DOHH2 (cell line): ENCODE measurements around the gene CSGALNACT2.
"Not testable (repeated sequence)": the region's sequence is repeated elsewhere in the genome, so short reads cannot be mapped to it uniquely, and the experiment has no call there.

ENCODE experiments used
- H3F3A ChIP-seq: fragments of 200-600 bp; sonication (generic), shearing (Covaris generic); 2 replicates; pipeline ENCODE4 v1.6.0; 2016; ENCODE audit warnings: antibody characterized with exemption, mild to moderate bottlenecking; ENCODE audit not compliant: control insufficient read depth, insufficient read depth
- H3K27ac ChIP-seq: fragments of 200-600 bp; sonication (generic); 2 replicates; pipeline ENCODE4 v1.5.1; 2014; ENCODE audit warnings: low read depth, mild to moderate bottlenecking, low read length, moderate library complexity
- H3K27me3 ChIP-seq: fragments of 200-600 bp; sonication (generic); 2 replicates; pipeline ENCODE4 v1.6.1; 2014; ENCODE audit warnings: mild to moderate bottlenecking, low read length, mixed read lengths; ENCODE audit not compliant: control insufficient read depth
- H3K36me3 ChIP-seq: fragments of 200-600 bp; sonication (generic); 2 replicates; pipeline ENCODE4 v1.6.1; 2014; ENCODE audit warnings: mild to moderate bottlenecking, low read length, moderate library complexity, mixed read lengths; ENCODE audit not compliant: control insufficient read depth
- H3K4me1 ChIP-seq: fragments of 200-600 bp; sonication (generic); 2 replicates; pipeline ENCODE4 v1.6.1; 2014; ENCODE audit warnings: mild to moderate bottlenecking, low read length, mixed read lengths; ENCODE audit not compliant: control insufficient read depth
- H3K4me2 ChIP-seq: fragments of 200-600 bp; sonication (generic); 2 replicates; pipeline ENCODE4 v1.6.0; 2014; ENCODE audit warnings: mild to moderate bottlenecking, low read length, moderate library complexity
- H3K4me3 ChIP-seq: fragments of 200-600 bp; sonication (generic); 2 replicates; pipeline ENCODE4 v1.5.1; 2014; ENCODE audit warnings: mild to moderate bottlenecking, low read length, mixed read lengths
- H3K79me2 ChIP-seq: fragments of 200-600 bp; sonication (generic); 2 replicates; pipeline ENCODE4 v1.6.1; 2014; ENCODE audit warnings: mild to moderate bottlenecking, low read length, mixed read lengths; ENCODE audit not compliant: control insufficient read depth
- H3K9me2 ChIP-seq: fragments of 200-600 bp; sonication (generic); replicated peaks from 2 replicates; pipeline ENCODE4 v1.6.1; 2014; ENCODE audit warnings: mild to moderate bottlenecking, low read length, mixed read lengths; ENCODE audit not compliant: control insufficient read depth
- H3K9me3 ChIP-seq: fragments of 200-600 bp; sonication (generic); 2 replicates; pipeline ENCODE4 v1.6.1; 2014; ENCODE audit warnings: antibody characterized with exemption, low read length, mixed read lengths; ENCODE audit not compliant: control insufficient read depth, insufficient read depth
- H4K20me1 ChIP-seq: fragments of 200-600 bp; sonication (generic); 2 replicates; pipeline ENCODE4 v1.6.0; 2014; ENCODE audit warnings: low read depth, mild to moderate bottlenecking, antibody characterized with exemption, low read length, moderate library complexity; ENCODE audit not compliant: control insufficient read depth, insufficient read depth
- CTCF ChIP-seq: fragments of 200-600 bp; sonication (generic); IDR thresholded peaks from one replicate; pipeline ENCODE4 v1.5.1; 2014; ENCODE audit warnings: antibody characterized with exemption, mild to moderate bottlenecking, low read depth, low read length; ENCODE audit not compliant: poor library complexity, severe bottlenecking
- EZH2phosphoT487 ChIP-seq: fragments of 200-600 bp; sonication (generic); IDR thresholded peaks from 2 replicates; pipeline ENCODE4 v1.6.1; 2017; ENCODE audit warnings: borderline replicate concordance, mild to moderate bottlenecking, antibody characterized with exemption, low read length, moderate library complexity, mixed read lengths

Gene CSGALNACT2

GRCh38 chr10:43138757-43139241, 554 bp downstream of the CSGALNACT2 start:
- Histone ChIP-seq H3K9me2 (no peaks in the 10 kb centered on the region), H3K79me2 (peaks cover 60% of the 10 kb centered on the region), H3K27ac (peak overlapping the region; percentile 38), H3K9me3 (no peaks in the 10 kb centered on the region), H3K27me3 (no peaks in the 10 kb centered on the region), H3K4me1 (peaks cover 63% of the 10 kb centered on the region), H3K4me2 (peak overlapping the region; percentile 69), H3K36me3 (peaks cover 3% of the 10 kb centered on the region; the same call in 1 of the 2 replicates), H3F3A (0 out of 2 replicates have a peak, but pooled peaks cover 2% of the 10 kb centered on the region), H4K20me1 (0 out of 2 replicates have a peak, but pooled peaks cover 5% of the 10 kb centered on the region), H3K4me3 (peak overlapping the region; percentile 94)
- TF ChIP-seq EZH2phosphoT487: no peak
- TF ChIP-seq CTCF: no peak

GRCh38 chr10:43141421-43141820, 3.2 kb downstream of the CSGALNACT2 start:
- Histone ChIP-seq H3K36me3 (peaks cover 3% of the 10 kb centered on the region; the same call in 1 of the 2 replicates), H3K4me3 (no peak overlapping the region), H3K9me3 (no peaks in the 10 kb centered on the region), H3K27ac (no peak overlapping the region), H3K79me2 (peaks cover 84% of the 10 kb centered on the region), H3K4me1 (peaks cover 60% of the 10 kb centered on the region), H3K27me3 (no peaks in the 10 kb centered on the region), H3F3A (0 out of 2 replicates have a peak, but pooled peaks cover 2% of the 10 kb centered on the region), H3K4me2 (no peak overlapping the region), H4K20me1 (0 out of 2 replicates have a peak, but pooled peaks cover 5% of the 10 kb centered on the region), H3K9me2 (no peaks in the 10 kb centered on the region)
- TF ChIP-seq EZH2phosphoT487 (no peak), CTCF (no peak)

DNA sequence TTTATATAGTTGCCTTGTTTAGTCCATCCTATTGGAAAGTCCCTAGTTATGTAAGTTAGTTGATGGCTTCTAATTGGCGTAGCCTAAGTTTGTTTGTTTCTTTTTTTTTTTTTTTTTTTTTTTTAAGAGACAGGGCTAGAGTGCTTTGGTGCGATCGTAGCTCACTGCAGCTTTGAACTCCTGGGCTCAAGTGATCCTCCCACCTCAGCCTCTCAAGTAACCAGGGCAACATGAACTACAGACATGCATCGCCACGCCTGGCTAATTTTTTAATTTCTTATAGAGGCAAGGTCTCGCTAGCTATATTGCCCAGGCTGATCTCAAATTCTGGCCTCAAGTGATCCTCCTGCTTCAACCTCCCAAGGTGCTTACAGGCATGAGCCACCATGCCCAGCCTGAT, 7.1 kb downstream of the CSGALNACT2 start:
- TF ChIP-seq CTCF: no peak
- TF ChIP-seq EZH2phosphoT487: no peak
- Histone ChIP-seq H3K4me3 (no peak overlapping the region), H3K4me1 (peaks cover 39% of the 10 kb centered on the region), H3K36me3 (no peaks in the 10 kb centered on the region), H3K27ac (no peak overlapping the region), H3K4me2 (no peak overlapping the region), H3F3A (0 out of 2 replicates have a peak, but pooled peaks cover 2% of the 10 kb centered on the region), H3K9me3 (no peaks in the 10 kb centered on the region), H3K79me2 (peaks cover 84% of the 10 kb centered on the region), H3K27me3 (no peaks in the 10 kb centered on the region), H3K9me2 (no peaks in the 10 kb centered on the region), H4K20me1 (0 out of 2 replicates have a peak, but pooled peaks cover 5% of the 10 kb centered on the region)

- not testable (repeated sequence) for H3K4me2 ChIP-seq, H3K4me3 ChIP-seq
- H3K79me2 ChIP-seq: peaks cover 84% of the 10 kb centered on the region
Observed at GRCh38 chr10:43145936-43146335, 7.7 kb downstream of the CSGALNACT2 start.

More at GRCh38 chr10:43145936-43146335, 7.7 kb downstream of the CSGALNACT2 start:
- H3K27ac ChIP-seq, H3K36me3 ChIP-seq, H3F3A ChIP-seq, H3K27me3 ChIP-seq, H3K9me2 ChIP-seq, H4K20me1 ChIP-seq, H3K9me3 ChIP-seq: not testable (repeated sequence)
- H3K4me1 ChIP-seq: peaks cover 33% of the 10 kb centered on the region
